NCI-H2196 treated with DMSO at 0.1 percent for 48 hours (cell line): ENCODE measurements around the gene DIS3L2.
"Not testable (repeated sequence)": the region's sequence is repeated elsewhere in the genome, so short reads cannot be mapped to it uniquely, and the experiment has no call there.

Source experiments
- DNase-seq: peaks from one replicate; lab custom pipeline; 2025; ENCODE audit not compliant: unreplicated experiment; lab: John Stamatoyannopoulos, UW

DIS3L2 gene

DNA sequence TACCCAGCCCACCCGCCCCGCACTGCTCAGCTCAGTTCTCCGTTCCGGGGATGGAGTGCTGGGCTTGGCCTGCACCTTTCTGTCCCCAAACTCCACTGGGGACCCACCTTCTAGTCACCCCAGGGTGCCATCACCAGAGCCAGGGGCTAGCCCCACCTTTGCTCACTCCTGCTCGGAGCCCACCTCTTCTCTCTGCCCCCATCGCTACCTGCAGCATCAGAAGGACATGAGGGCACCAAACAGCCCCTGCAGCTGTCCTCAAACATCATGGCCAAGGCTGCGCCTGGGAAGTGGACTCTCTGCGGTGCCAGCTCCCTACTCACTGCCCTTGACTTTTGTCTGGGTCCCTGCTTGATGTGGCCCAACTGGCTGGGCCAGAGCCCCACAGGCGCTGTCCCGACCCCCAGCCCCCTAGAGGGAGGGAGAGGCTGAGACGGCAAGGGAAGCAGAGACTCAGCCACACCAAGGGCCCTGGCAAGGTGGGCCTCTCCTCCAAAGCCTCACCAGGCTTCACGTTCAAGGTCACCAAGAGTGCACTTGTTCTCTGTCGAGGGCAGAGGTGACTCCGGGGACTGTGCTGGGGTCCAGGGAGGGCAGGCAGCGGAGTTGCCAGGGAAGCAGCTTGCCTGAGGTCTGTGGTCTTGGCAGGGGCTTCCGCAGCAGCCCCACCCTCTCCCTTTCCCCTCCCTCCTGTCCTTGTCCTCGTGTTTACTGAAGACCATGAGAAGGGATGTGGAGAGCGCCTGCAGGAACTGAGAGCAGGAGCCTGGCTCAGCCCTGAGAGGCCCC, 403.5 kb downstream of the DIS3L2 start:
- not testable (repeated sequence) for DNase-seq

DNA sequence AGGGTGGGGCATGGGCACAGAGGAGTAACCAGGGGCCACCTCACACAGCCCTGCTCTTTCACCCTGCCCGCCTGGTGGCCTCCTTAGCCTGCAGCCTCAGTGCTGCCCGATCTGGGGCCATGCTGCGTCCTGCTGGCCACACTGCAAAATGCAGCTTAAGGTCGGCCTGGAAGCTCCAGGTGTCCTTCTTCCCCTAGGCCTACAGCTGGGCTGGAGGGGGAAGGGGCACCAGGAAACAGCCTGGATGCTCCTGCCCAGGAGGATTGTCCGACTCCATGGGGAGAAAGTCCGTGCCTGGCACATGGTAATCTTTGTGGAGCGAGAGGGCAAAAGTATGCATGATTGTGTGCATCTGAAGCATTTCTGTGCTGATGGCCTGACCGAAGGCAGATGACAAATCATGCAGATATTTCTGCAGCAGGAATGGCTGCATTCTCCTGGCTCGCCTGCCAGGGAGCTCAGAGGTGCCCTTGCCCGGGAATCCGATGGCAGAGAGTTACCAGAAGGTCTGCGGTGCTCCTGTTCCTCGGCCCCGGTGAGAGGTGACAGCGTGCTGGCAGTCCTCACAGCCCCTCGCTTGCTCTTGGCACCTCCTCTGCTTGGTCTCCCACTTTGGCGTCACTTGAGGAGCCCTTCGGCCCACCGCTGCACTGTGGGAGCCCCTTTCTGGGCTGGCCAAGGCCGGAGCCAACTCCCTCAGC, 404.3 kb downstream of the DIS3L2 start:
- peak; percentile 18 for DNase-seq

DNA sequence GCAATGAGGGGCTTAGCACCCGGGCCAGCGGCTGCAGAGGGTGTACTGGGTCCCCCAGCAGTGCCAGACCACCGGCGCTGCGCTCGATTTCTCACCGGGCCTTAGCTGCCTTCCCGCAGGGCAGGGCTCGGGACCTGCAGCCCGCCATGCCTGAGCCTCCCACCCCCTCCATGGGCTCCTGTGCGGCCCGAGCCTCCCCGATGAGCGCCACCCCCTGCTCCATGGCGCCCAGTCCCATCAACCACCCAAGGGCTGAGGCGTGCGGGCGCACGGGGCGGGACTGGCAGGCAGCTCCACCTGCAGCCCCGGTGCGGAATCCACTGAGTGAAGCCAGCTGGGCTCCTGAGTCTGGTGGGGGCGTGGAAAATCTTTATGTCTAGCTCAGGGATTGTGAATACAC, 404.9 kb downstream of the DIS3L2 start:
- DNase-seq: not testable (repeated sequence)

DNA sequence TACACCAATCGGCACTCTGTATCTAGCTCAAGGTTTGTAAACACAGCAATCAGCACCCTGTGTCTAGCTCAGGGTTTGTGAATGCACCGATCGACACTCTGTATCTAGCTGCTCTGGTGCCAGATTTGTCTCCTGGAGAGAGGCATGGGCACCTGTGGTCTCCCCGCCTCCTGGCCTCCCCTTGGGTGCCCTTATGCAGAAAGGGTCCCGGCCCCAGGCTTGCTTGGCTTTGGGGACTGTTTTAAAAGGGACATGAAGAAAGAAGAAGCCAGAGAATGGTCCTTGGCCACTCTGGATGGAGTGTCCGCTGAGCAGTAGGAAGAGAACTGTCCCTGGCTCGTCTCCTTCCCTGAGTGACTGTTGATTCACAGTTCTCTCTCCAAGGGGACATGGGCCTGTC, 405.5 kb downstream of the DIS3L2 start:
- DNase-seq: no peak

DNA sequence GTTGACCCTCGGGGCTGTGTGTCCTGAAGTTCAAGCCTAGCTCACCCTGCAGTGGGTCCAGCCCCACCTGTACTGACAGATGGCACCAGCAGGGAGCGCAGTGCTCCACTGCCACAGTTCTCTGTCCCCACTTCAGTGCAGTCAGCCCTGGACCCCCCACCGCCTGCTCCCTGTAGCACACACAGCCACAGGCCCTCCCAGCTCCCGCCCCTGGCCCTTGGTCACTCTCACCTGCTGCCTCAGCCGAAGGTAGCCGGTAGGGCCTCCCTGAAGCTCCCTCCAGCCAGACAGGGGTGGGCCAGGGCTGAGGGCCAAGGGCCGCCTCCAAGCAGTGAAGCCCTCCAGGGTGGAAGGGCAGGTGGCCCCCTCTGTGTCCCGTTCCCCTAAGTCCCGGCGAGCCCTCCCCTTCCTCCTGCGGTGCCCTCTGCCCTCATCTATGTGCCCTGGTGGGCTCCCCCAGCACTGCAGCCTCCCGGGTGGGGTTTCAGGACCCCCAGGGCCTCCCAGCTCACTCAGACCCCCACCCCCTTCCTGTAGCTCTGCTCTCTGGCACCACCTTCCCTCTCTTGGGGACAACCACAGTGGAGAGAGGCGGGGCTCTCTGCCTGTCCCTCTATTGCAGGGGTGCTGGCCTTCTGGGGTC, 406.2 kb downstream of the DIS3L2 start:
- no peak for DNase-seq

DNA sequence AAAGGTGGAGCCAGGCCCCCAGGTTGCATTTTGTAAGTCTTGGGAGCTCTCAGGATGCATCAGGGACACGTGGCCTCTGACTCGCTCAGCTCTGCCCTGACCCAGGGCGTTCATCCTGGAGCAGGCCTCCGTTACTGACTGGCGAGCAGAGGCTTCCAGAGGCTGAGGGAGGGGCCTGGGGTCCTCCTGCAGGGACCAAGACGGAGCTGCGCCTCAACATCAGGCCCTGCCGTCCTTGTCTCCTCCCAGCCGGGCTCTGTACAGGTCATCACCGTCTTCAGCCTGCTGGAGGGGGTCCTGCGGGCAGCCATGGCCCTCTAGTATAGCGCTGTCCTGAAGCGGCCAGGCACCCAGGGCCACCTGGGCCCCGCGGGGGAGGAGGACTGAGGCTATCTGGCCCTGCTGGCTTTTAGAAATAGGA, 406.8 kb downstream of the DIS3L2 start:
- no peak for DNase-seq

DNA sequence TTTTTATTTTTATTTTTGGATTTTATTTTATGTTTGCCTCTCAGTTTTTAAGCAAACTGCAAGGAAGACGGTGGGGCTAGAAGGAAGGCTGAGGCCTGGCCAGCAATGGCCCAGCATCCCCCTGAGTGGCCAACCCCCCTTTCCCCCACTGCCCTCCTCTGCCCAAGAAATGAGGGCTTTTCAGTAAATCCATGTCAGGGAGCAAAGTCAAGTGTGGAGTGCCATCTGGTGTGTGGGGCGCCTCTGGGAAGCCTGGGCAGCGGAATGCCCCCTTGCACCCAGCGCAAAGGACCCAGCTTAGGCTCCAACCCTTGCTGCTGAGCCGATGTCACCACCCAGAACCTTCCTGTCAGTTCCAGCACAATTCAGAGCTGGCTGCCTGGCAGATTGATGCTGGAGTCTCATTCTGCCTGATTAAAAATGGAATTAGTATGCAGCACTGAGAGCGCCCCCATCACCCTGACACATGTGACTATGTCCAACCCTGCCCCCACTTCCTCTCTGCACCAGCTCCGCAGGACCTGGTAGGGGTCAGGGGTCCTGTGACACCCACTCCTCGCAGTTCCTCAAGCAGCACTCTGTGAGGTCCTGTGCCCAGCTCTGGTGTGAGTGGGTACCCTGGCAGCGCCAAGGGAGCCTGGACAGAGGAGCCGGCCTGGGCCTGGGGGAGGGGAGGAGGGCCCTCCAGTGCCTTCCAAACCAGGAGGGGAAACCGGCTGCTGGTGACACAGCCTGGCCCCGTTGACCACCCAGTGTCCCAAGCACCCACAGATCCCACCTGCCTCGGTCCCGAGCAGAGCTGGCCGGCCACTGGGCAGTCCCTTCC, 407.8 kb downstream of the DIS3L2 start:
- no peak for DNase-seq

DNA sequence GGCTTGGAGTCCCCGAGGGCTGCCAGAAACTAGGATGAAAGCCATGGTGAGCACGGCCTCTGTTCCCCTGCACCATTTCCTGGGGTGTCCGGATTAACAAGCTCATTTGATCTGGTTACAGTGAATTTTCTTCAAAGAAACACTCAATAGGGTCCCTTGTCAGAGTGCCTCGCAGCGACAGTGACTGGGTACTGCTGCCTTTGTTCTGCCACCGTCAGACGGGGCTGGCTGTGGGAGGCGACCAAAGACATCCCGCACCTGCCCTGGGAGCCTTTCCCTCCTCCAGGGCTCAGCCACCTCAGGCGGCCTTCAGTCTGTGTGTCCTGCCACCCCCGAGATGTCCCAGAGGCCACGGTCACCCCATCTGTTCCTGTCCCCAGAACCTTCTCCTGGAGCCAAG, 408.5 kb downstream of the DIS3L2 start:
- DNase-seq: not testable (repeated sequence)

DNA sequence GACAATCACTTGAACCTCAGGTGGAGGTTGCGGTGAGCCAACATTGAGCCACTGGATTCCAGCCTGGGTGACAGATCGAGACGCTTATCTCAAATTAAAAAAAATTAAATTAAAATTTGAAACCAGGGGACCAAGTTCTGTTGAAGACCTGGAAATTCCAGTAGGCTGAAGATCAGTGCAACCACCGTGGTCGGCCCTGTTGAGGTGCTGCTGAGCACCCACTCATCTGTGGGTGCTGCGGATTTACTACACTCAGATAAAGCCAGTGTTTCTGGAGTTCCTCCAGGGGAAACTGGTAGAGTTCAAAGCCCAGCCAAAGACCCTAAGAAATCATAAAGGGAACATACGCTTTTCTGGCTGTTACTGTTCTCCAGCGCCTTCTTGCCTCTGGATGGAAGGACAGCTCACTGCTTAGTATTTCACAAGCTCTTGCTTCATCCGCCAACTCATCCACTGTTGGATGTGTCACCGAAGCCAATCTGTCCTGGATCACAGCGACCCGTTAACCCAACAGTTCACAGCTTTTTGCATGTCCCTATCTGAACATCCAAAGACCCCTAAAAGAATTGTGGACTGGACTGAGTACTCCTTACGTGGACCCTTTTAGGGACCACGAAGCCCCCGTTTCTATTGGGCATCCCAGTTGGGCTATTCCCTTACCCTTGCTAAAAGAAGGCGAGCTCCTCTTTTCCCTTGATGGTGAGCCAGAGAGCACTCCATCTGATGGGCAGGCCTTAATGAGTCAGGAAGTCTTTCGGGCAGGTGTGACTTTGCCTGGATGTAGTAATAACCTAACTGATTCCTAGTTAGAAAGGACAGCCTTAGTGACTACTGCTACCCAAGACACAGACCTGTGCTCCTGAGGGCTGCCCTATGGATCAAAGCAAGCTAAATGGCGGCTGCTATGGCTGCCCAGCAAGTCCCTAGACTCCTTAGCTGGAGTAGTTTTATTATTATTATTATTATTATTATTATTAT, 411.0 kb downstream of the DIS3L2 start:
- no peak for DNase-seq

DNA sequence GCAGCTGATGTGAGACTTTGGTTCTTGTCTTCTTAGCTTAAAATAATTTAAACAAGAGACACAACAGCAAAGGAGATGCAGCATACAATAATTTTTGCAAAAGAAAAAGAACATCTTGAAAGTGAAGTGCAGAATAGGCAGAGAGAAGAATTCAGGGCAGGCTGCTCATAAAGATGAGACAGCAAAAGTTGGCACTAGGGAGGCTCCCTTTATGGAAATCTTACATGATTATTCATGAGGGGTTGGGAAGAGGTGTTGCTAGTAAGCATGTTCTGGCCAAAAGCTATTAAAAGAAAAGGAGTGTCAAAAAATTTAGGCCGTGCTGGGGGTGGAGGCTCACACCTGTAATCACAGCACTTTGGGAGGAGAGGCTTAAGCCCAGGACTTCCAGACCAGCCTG, 412.8 kb downstream of the DIS3L2 start:
- no peak for DNase-seq

DNA sequence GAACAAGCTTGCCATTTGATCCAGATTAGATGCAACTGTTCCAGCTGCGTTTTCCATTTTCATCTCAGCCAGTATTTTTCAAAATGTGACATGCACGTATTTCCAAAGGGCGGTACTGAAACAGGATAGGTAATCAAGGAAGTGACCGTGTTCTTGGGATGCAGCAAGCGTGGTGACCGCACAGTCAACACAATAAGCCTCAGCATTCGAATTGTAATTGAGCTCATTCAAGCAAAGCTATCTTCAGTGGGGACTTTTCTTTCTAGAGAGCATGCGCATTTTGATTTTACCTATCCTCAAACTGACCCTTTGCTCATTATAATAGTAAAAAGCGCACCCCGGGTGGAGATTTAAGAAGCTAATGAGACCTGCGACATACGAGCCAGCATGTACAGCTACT, 413.7 kb downstream of the DIS3L2 start:
- DNase-seq: no peak

DNA sequence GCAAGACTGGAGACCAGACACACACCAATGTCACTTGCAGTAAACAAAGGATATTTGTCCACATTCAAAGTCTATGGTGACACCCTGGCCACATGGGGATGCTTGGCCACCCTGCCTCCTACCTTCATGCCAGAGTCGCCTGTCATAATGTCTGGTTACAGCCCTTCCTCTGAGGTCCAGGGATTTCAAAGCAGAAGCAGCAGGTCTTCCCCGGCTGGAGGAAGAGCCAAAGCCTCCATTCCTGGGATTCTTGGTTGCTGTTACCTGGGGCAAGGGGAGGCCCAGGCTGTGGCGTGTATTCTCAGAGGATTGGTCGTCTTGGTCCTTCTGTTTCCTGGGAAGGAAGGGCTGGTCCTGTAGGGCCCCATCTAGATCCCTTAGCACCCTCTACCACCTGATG, 414.7 kb downstream of the DIS3L2 start:
- no peak for DNase-seq

DNA sequence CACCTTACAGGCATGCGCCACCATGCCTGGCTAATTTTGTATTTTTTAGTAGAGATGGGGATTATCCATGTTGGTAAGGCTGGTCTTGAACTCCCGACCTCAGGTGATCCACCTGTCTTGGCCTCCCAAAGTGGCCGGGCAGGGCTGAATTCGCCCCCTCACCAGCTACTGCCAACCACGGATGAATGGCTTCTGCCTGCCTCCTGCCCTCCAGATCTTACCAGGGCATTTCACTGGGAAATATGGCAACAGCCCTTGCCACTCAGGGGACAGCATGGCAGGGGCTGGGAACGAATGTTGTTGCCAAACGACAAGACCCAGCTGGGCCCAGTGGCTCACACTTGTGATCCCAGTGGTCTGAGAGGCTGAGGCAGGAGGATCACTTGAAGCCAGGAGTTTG, 415.2 kb downstream of the DIS3L2 start:
- no peak for DNase-seq

DNA sequence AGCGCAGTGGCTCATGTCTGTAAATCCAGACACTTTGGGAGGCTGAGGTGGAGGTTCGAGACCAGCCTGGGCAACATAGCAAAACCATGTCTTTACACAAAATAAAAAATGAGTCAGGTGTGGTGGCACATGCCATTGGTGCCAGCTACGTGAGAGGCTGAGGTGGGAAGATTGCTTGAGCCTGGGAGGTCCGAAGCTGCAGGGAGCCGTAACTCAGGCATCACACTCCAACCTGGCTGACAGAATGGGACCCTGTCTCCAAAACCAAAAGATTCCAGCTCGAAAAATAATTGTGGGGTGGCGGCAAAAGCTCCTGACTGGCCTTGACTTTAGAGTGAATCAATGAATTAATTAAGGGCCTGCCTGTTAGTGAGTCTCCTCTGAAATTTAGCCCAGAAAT, 415.8 kb downstream of the DIS3L2 start:
- no peak for DNase-seq

DNA sequence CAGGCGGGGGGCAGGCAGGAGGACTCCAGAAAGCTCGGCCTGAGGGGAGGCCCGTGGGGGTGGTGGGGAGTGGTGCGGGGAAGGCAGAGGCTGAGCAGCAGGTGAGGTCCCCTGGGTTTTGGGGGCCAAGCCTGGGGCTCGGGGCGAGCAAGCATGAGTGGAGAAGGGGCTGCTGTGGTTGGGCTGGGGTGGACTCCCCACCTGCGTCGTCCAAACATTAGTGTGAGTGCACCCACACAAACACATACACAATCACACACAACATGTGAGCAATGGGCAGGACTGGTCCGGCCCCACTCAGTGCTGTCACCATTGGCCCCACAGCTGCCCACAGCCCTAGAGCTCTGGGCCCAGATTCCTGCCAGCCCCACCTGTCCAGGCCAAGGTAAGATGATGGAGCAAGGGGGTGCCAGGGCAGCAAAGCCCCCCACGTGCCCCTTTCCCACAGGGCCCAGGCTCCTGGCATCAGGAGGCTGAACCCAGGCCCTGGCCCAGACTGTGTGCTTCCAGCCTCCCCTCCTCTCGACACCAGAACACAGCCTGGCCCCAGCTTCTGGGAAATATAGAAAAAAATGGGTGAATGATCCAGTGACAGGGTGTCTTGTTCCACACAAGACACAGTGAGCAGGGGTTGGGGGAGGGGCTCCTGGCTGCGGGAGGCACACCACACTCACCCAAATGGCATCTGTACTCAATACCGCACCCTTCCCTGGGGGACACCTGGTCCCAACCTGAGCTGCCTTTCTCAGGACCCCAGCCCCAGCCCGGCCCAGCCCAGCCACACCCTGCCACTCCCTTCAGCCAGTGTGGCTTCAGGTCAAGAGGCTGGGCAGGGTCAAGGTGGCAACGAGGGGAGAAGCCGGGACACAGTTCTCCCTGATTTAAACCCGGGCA, 416.6 kb downstream of the DIS3L2 start:
- no peak for DNase-seq

DNA sequence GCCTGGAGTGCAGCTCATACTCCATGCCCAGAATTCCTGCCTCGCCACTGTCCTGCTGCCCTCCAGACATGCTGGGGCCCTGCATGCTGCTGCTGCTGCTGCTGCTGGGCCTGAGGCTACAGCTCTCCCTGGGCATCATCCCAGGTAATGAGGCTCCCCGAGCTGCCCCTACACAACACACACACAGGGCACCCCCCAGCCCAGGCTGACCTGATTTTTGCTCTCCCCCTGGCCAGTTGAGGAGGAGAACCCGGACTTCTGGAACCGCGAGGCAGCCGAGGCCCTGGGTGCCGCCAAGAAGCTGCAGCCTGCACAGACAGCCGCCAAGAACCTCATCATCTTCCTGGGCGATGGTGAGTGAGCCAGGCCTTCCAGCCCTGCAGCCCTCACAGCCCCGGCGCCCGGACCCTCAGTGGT, 417.2 kb downstream of the DIS3L2 start, which contains the start of gene ALPP:
Gene ALPP (plus strand): TSS at position 17 of the 417 bp plus-strand sequence. CDS start 52 bp downstream, at position 69.
- DNase-seq: not testable (repeated sequence)

DNA sequence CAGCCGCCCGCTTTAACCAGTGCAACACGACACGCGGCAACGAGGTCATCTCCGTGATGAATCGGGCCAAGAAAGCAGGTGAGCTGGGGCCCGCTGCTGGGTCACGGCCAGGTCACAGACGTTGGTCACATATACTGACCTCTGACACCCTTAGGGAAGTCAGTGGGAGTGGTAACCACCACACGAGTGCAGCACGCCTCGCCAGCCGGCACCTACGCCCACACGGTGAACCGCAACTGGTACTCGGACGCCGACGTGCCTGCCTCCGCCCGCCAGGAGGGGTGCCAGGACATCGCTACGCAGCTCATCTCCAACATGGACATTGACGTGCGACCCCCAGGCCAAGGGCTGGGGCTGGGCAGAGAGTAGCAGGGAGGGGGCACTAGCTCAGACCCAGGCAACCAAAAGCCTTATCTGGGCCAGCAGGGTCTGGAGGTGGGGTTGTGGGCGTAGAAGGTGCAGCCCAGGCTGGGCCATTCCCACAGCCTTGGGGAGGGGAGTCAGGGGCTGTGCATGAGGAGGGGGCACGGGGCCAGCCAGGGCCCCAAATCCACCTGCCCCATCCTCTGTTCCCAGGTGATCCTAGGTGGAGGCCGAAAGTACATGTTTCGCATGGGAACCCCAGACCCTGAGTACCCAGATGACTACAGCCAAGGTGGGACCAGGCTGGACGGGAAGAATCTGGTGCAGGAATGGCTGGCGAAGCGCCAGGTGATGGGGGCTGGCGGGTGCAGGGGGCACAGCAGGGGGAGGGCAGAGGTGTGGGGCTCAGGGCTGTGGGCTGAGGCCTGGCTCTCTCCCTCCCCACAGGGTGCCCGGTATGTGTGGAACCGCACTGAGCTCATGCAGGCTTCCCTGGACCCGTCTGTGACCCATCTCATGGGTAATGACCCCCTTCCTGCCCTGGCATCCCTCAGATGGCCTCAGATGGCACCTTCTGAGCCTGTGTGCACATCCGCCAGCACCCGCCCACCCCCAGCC, 418.4 kb downstream of the DIS3L2 start:
- DNase-seq: not testable (repeated sequence)
